GM12878 (cell line): ENCODE data around the gene SPINT1. TPM values are rescaled to one million over a fixed set of nuclear protein-coding genes. Genes with fewer than 3 reads are reported as not detected.

Experiments used
- CREB1 ChIP-seq: IDR thresholded peaks from 2 replicates; pipeline ENCODE4 v1.6.1; 2012; ENCODE audit warnings: low read depth, mild to moderate bottlenecking, inconsistent platforms
- GATAD2B ChIP-seq: fragments of 450-650 bp; conservative IDR thresholded peaks from 2 replicates; pipeline ENCODE4 v1.6.1; 2017; ENCODE audit warnings: low read depth, mild to moderate bottlenecking, moderate library complexity
- HCFC1 ChIP-seq: fragments of 150-350 bp; IDR thresholded peaks from 2 replicates; pipeline ENCODE4 v1.6.1; 2014; ENCODE audit warnings: low read length
- IKZF1 ChIP-seq: fragments of 450-650 bp; conservative IDR thresholded peaks from 2 replicates; pipeline ENCODE4 v1.6.1; 2017; ENCODE audit warnings: antibody characterized with exemption, mild to moderate bottlenecking
- MEF2A ChIP-seq: IDR thresholded peaks from 2 replicates; pipeline ENCODE4 v1.6.1; 2011; ENCODE audit warnings: low read depth, mild to moderate bottlenecking, low read length, moderate library complexity; ENCODE audit not compliant: insufficient read depth
- POLR2A ChIP-seq: IDR thresholded peaks from 2 replicates; pipeline ENCODE4 v1.6.1; 2011; ENCODE audit warnings: low read depth, mild to moderate bottlenecking, low read length
- RUNX3 ChIP-seq: IDR thresholded peaks from 2 replicates; pipeline ENCODE4 v1.6.1; 2012; ENCODE audit warnings: low read length, inconsistent platforms
- TBL1XR1 ChIP-seq: IDR thresholded peaks from 2 replicates; pipeline ENCODE4 v1.6.1; 2012; ENCODE audit warnings: low read depth, low read length, improper control_type of control experiment
- TCF3 ChIP-seq: IDR thresholded peaks from 2 replicates; pipeline ENCODE4 v1.6.1; 2012; ENCODE audit warnings: low read depth, mild to moderate bottlenecking, low read length, borderline replicate concordance; ENCODE audit not compliant: insufficient read depth
- WRNIP1 ChIP-seq: IDR thresholded peaks from 2 replicates; pipeline ENCODE4 v1.6.1; 2011; ENCODE audit warnings: low read depth, low read length, improper control_type of control experiment, borderline replicate concordance
- ZBED1 ChIP-seq: IDR thresholded peaks from 2 replicates; pipeline ENCODE4 v1.6.1; 2016; ENCODE audit warnings: borderline replicate concordance
- ZNF592 ChIP-seq: fragments of 450-650 bp; IDR thresholded peaks from 2 replicates; pipeline ENCODE4 v1.6.1; 2017; ENCODE audit warnings: mild to moderate bottlenecking, moderate library complexity
- ZNF622 ChIP-seq: fragments of 450-650 bp; IDR thresholded peaks from 2 replicates; pipeline ENCODE4 v1.6.1; 2017; ENCODE audit warnings: mild to moderate bottlenecking, inconsistent platforms
- polyA plus RNA-seq, 11 experiments: library from polyadenylated mRNA; depleted of rRNA in 4 of 11; unstranded in 6 of 11; stranded (reverse) in 5 of 11; fragments of >200 nt; fragmentation: Nextera tagmentation in 4 of 11; fragmentation: Illumina TruSeq in 1 of 11; extraction: Ambion mirVana in 4 of 11; extraction: Trizol in 1 of 11; gene quantifications; 1 replicate in 1 of 11; 2 replicates in 10 of 11; pipeline versions ENCODE4 v1.2.1 to v1.2.3, GENCODE V29; 2011 to 2016; ENCODE audit warnings: inconsistent platforms in 2 of 11, missing spikeins in 2 of 11, low read depth in 1 of 11
- total RNA-seq, 4 experiments: library from RNA; depleted of rRNA in 3 of 4; stranded (reverse); fragments of >200 nt in 3 of 4; fragmentation: Illumina TruSeq in 1 of 4; extraction: Trizol in 1 of 4; gene quantifications; 2 replicates each; pipeline versions ENCODE4 v1.2.1 to v1.2.3, GENCODE V29; 2013 to 2021
- TF ChIP-seq, protein P1 (sequence below), 3 experiments: IDR thresholded peaks in 2 of 3; conservative IDR thresholded peaks in 1 of 3; 2 replicates each; pipeline ENCODE4 v1.5.1; 2011; ENCODE audit warnings: low read depth in 3 of 3, low read length in 3 of 3, mild to moderate bottlenecking in 3 of 3, control low read depth in 2 of 3, moderate library complexity in 2 of 3, inconsistent platforms in 1 of 3, mixed read lengths in 1 of 3; ENCODE audit not compliant: control insufficient read depth in 2 of 3, insufficient read depth in 1 of 3; ENCODE audit errors: extremely low read depth in 1 of 3
- TF ChIP-seq, protein P2 (sequence below): fragments of 450-650 bp; IDR thresholded peaks from 2 replicates; pipeline ENCODE4 v1.6.1; 2016; ENCODE audit warnings: mild to moderate bottlenecking, moderate library complexity, borderline replicate concordance

The SPINT1 gene
- total and polyA plus RNA-seq, 10 of the 15 experiments (the other 5 are each of a cell fraction or from before 2014, with no cell fraction given): 3.5 to 28.6 (median 10.2) TPM

DNA sequence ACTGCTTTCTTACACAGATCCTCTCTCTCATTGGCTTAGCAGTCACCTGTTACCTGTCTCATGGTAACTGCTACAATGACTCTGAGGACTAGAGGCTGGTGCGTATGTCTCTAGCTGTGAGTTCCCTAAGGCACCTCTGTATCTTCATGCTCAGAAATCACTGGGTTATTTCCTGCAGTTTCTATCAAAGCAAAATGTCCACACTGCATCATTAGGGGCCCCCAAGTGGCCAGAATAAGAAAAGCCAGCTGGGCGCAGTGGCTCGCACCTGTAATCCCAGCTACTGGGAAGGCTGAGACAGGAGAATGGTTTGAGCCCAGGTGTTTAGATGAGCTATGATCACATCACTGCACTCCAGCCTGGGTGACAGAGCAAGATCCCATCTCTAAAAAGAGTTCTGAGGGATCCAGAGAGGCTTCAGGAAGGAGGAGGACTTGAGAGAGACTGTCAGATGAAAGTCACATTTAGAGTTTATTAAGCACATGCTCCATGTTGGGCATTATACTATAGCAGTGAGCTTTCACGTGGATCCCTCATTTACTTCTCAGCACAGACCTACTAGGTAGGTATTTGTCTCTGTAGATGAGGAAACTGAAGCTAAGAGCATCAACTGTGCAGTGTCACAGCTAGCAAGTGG is 48.1 kb downstream of the SPINT1 start (continued):
- TF ChIP-seq ZNF592 (peak; percentile 69; the same call in 1 of the 2 replicates), MEF2A (no peak), ZNF622 (no peak), HCFC1 (no peak), CREB1 (no peak), POLR2A (no peak), RUNX3 (no peak), IKZF1 (peak; percentile 15; the same call in 1 of the 2 replicates), WRNIP1 (no peak), TBL1XR1 (no peak), TCF3 (peak; percentile 21; the same call in 1 of the 2 replicates), GATAD2B (no peak), ZBED1 (no peak)
- TF ChIP-seq, protein P1, sequence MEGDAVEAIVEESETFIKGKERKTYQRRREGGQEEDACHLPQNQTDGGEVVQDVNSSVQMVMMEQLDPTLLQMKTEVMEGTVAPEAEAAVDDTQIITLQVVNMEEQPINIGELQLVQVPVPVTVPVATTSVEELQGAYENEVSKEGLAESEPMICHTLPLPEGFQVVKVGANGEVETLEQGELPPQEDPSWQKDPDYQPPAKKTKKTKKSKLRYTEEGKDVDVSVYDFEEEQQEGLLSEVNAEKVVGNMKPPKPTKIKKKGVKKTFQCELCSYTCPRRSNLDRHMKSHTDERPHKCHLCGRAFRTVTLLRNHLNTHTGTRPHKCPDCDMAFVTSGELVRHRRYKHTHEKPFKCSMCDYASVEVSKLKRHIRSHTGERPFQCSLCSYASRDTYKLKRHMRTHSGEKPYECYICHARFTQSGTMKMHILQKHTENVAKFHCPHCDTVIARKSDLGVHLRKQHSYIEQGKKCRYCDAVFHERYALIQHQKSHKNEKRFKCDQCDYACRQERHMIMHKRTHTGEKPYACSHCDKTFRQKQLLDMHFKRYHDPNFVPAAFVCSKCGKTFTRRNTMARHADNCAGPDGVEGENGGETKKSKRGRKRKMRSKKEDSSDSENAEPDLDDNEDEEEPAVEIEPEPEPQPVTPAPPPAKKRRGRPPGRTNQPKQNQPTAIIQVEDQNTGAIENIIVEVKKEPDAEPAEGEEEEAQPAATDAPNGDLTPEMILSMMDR (IDR thresholded peaks at IDR 0.05 in 2 of 3, conservative IDR thresholded peaks at IDR 0.05 in 1 of 3; ENCODE audit: control insufficient read depth in 2 of 3, extremely low read depth in 1 of 3, insufficient read depth in 1 of 3, low read depth in 3 of 3, low read length in 3 of 3): peak; percentile 76 to 84 (median 83)
- TF ChIP-seq, protein P2, sequence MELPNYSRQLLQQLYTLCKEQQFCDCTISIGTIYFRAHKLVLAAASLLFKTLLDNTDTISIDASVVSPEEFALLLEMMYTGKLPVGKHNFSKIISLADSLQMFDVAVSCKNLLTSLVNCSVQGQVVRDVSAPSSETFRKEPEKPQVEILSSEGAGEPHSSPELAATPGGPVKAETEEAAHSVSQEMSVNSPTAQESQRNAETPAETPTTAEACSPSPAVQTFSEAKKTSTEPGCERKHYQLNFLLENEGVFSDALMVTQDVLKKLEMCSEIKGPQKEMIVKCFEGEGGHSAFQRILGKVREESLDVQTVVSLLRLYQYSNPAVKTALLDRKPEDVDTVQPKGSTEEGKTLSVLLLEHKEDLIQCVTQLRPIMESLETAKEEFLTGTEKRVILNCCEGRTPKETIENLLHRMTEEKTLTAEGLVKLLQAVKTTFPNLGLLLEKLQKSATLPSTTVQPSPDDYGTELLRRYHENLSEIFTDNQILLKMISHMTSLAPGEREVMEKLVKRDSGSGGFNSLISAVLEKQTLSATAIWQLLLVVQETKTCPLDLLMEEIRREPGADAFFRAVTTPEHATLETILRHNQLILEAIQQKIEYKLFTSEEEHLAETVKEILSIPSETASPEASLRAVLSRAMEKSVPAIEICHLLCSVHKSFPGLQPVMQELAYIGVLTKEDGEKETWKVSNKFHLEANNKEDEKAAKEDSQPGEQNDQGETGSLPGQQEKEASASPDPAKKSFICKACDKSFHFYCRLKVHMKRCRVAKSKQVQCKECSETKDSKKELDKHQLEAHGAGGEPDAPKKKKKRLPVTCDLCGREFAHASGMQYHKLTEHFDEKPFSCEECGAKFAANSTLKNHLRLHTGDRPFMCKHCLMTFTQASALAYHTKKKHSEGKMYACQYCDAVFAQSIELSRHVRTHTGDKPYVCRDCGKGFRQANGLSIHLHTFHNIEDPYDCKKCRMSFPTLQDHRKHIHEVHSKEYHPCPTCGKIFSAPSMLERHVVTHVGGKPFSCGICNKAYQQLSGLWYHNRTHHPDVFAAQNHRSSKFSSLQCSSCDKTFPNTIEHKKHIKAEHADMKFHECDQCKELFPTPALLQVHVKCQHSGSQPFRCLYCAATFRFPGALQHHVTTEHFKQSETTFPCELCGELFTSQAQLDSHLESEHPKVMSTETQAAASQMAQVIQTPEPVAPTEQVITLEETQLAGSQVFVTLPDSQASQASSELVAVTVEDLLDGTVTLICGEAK: no peak
